ENCODE measurements around the gene XBP1.

DNA sequence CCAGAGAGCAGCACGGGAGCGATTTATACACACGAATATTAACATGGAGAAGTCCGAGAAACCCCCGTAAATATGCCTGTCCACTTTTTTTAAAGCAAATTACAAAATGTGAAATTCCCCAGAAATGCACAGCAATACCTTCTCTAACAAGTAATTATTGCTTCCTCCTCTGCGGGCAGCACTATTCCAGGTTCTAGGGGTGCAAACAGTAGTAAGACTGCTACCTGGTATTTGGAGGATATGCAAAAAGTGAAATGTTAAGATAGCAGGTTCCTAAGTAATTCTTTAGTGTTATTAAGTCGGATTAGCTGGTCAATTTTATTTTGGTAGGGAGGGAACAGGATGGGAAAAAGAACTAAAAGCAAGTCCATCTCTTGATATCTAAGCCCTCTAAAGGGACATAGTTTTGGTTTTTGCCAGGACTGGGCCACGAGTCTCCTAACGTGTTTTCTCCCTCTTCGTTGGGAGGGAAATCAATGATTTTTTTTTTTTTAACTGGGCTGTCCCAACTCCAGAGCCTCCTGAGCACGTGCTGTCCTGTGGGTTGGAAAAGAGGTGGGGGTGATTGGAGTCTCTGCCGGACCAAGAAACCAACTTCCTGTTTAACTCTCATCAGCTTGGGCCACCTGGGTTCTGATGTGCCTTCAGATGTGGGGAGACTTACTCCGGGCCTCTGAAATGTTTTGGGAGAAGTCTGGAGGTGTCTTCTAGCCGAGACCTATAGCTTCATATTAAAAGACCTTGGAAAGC, 1.7 kb upstream of the XBP1 start:
- no peak for TF ChIP-seq POLR2A (IDR thresholded peaks at IDR 0.05)
- TF ChIP-seq, protein P1, sequence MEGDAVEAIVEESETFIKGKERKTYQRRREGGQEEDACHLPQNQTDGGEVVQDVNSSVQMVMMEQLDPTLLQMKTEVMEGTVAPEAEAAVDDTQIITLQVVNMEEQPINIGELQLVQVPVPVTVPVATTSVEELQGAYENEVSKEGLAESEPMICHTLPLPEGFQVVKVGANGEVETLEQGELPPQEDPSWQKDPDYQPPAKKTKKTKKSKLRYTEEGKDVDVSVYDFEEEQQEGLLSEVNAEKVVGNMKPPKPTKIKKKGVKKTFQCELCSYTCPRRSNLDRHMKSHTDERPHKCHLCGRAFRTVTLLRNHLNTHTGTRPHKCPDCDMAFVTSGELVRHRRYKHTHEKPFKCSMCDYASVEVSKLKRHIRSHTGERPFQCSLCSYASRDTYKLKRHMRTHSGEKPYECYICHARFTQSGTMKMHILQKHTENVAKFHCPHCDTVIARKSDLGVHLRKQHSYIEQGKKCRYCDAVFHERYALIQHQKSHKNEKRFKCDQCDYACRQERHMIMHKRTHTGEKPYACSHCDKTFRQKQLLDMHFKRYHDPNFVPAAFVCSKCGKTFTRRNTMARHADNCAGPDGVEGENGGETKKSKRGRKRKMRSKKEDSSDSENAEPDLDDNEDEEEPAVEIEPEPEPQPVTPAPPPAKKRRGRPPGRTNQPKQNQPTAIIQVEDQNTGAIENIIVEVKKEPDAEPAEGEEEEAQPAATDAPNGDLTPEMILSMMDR (IDR thresholded peaks at IDR 0.05), result no peak

All from esophagus squamous epithelium (tissue), 4 donors.